Motor neuron (in vitro differentiated cells): ENCODE data around the gene ABCC5. TPM values are rescaled to one million over a fixed set of nuclear protein-coding genes. Genes with fewer than 3 reads are reported as not detected.

Experiments used
- ATAC-seq, 8 experiments: fragments of 200-7000 bp; cut with Tn5 transposase; replicated peaks in 6 of 8; 2 replicates each; pipeline ENCODE4 v1.8.0; 2021; ENCODE audit warnings: mild to moderate bottlenecking in 8 of 8, moderate library complexity in 8 of 8
- H3K27ac ChIP-seq, 2 donors: fragments of 250-450 bp; sonication (Bioruptor Pico); 2 replicates each; pipeline ENCODE4 v1.9.0; 2021; ENCODE audit warnings: antibody characterized with exemption in 2 of 2, mild to moderate bottlenecking in 2 of 2, moderate library complexity in 1 of 2
- H3K4me1 ChIP-seq, 2 donors: fragments of 250-450 bp; sonication (Bioruptor Pico); replicated peaks in 1 of 2; 2 replicates each; pipeline ENCODE4 v1.6.1; 2021; ENCODE audit warnings: antibody characterized with exemption in 2 of 2, mild to moderate bottlenecking in 2 of 2, moderate library complexity in 1 of 2
- H3K4me3 ChIP-seq, 5 donors: fragments of 250-450 bp; sonication (Bioruptor Pico); 2 replicates each; pipeline ENCODE4 v1.9.0; 2021; ENCODE audit warnings: antibody characterized with exemption in 5 of 5, mild to moderate bottlenecking in 5 of 5, moderate library complexity in 4 of 5
- WGBS, 10 experiments: fragments of 450-650 bp; shearing (Covaris generic); methylation state at CpG; one replicate each; pipeline ENCODE4 v1.0.0; 2022; 5-methylcytosine and 5-hydroxymethylcytosine counted together
- in situ Hi-C, 9 experiments: fragments of 400-800 bp; cut with MboI; loops; one replicate each; pipeline ENCODE4 v1.15.0; 2021; ENCODE audit warnings: low sequenced_read_pairs in 9 of 9, low pct_unique_long_range_greater_than_20kb in 2 of 9; ENCODE audit not compliant: unreplicated experiment in 9 of 9
- total RNA-seq, 8 experiments: library from RNA; unstranded; fragments of 300-600 nt; gene quantifications; 2 replicates each; pipeline versions ENCODE4 v1.2.3 to v1.2.4, GENCODE V29; 2022

Gene ABCC5
- total RNA-seq, 8 experiments from 2014 or later = 25.7 to 93.7 (median 36.4) TPM

- no peak overlapping the region for H3K27ac ChIP-seq
- H3K4me1 ChIP-seq = no peaks in the 10 kb centered on the region
- WGBS, 10 experiments = 92 to 100% (median 96%) methylated on average over 1 to 7 of the region's 7 CpGs; no CpG with 5 or more reads in 3 of the 10 experiments
- H3K4me3 ChIP-seq = no peak overlapping the region
- ATAC-seq = no peak
- in situ Hi-C loops = loop anchor here in 3 of 9 experiments (25.0 kb wide), 3 partner anchors 187 to 362 kb away; partner anchors contain the start of genes CAMK2N2 (in 1 of the 3), ECE2 (in 1 of the 3) and PSMD2 (in 1 of the 3)
These were observed 92.7 kb downstream of the ABCC5 start for GRCh38 chr3:183924956-183925355.

- Histone ChIP-seq H3K4me1 (no peaks in the 10 kb centered on the region), H3K27ac (no peak overlapping the region), H3K4me3 (no peak overlapping the region)
- no peak for ATAC-seq
- in situ Hi-C loops = loop anchor here in 3 of 9 experiments (25.0 kb wide), 3 partner anchors 188 to 363 kb away; partner anchors contain the start of genes CAMK2N2 (in 1 of the 3), ECE2 (in 1 of the 3) and PSMD2 (in 1 of the 3)
- 69 to 100% (median 90%) methylated on average over 1 to 3 of the region's 3 CpGs; no CpG with 5 or more reads in 4 of the 10 experiments for WGBS, 10 experiments
These were observed 93.1 kb downstream of the ABCC5 start for GRCh38 chr3:183924543-183924942.

- no peak overlapping the region for H3K27ac ChIP-seq
- 86 to 100% (median 94%) methylated on average over 1 to 4 of the region's 4 CpGs; no CpG with 5 or more reads in 5 of the 10 experiments for WGBS, 10 experiments
- ATAC-seq = no peak
- no peak overlapping the region for H3K4me3 ChIP-seq
- in situ Hi-C loops = loop anchor here in 3 of 9 experiments (25.0 kb wide), 3 partner anchors 190 to 365 kb away; partner anchors contain the start of genes CAMK2N2 (in 1 of the 3), ECE2 (in 1 of the 3) and PSMD2 (in 1 of the 3)
- no peaks in the 10 kb centered on the region for H3K4me1 ChIP-seq
These were observed 95.3 kb downstream of the ABCC5 start for GRCh38 chr3:183922421-183922820.

- no peaks in the 10 kb centered on the region for H3K4me1 ChIP-seq
- 14 to 100% (median 93%) methylated on average over 1 to 14 of the region's 15 CpGs; no CpG with 5 or more reads in 1 of the 10 experiments for WGBS, 10 experiments
- in situ Hi-C loops = loop anchor here in 3 of 9 experiments (25.0 kb wide), 3 partner anchors 191 to 366 kb away; partner anchors contain the start of genes CAMK2N2 (in 1 of the 3), ECE2 (in 1 of the 3) and PSMD2 (in 1 of the 3)
- no peak overlapping the region for H3K4me3 ChIP-seq
- no peak for ATAC-seq
- H3K27ac ChIP-seq = no peak overlapping the region
These were observed 96.6 kb downstream of the ABCC5 start for GRCh38 chr3:183921096-183921495.

- in situ Hi-C loops = loop anchor here in 3 of 9 experiments (25.0 kb wide), 3 partner anchors 192 to 367 kb away; partner anchors contain the start of genes CAMK2N2 (in 1 of the 3), ECE2 (in 1 of the 3) and PSMD2 (in 1 of the 3)
- WGBS, 10 experiments = 86 to 100% (median 100%) methylated on average over 1 to 6 of the region's 14 CpGs; no CpG with 5 or more reads in 5 of the 10 experiments
These were observed 97.3 kb downstream of the ABCC5 start for GRCh38 chr3:183920416-183920815.

GRCh38 chr3:183918178-183918577 is 99.5 kb downstream of the ABCC5 start:
- in situ Hi-C loops = loop anchor here in 3 of 9 experiments (25.0 kb wide), 3 partner anchors 194 to 369 kb away; partner anchors contain the start of genes CAMK2N2 (in 1 of the 3), ECE2 (in 1 of the 3) and PSMD2 (in 1 of the 3)
- H3K27ac ChIP-seq = no peak overlapping the region

More at GRCh38 chr3:183920416-183920815, 97.3 kb downstream of the ABCC5 start:
- Histone ChIP-seq H3K4me3 (no peak overlapping the region), H3K27ac (no peak overlapping the region), H3K4me1 (no peaks in the 10 kb centered on the region)
- ATAC-seq = no peak

GRCh38 chr3:183917776-183918175 is 99.9 kb downstream of the ABCC5 start:
- 40 to 90% (median 60%) methylated on average over 1 to 3 of the region's 4 CpGs; no CpG with 5 or more reads in 5 of the 10 experiments for WGBS, 10 experiments
- ATAC-seq = no peak
- H3K27ac ChIP-seq = no peak overlapping the region
- H3K4me1 ChIP-seq = no peaks in the 10 kb centered on the region
- no peak overlapping the region for H3K4me3 ChIP-seq
- in situ Hi-C loops = loop anchor here in 3 of 9 experiments (25.0 kb wide), 3 partner anchors 195 to 370 kb away; partner anchors contain the start of genes CAMK2N2 (in 1 of the 3), ECE2 (in 1 of the 3) and PSMD2 (in 1 of the 3)

More at GRCh38 chr3:183918178-183918577, 99.5 kb downstream of the ABCC5 start:
- ATAC-seq = no peak
- Histone ChIP-seq H3K4me1 (no peaks in the 10 kb centered on the region), H3K4me3 (no peak overlapping the region)
- WGBS, 10 experiments = 38 to 100% (median 89%) methylated on average over 1 to 2 of the region's 2 CpGs; no CpG with 5 or more reads in 3 of the 10 experiments

GRCh38 chr3:183914856-183915255 is 102.8 kb downstream of the ABCC5 start:
- ATAC-seq = no peak
- in situ Hi-C loops = loop anchor here in 3 of 9 experiments (25.0 kb wide), 3 partner anchors 197 to 372 kb away; partner anchors contain the start of genes CAMK2N2 (in 1 of the 3), ECE2 (in 1 of the 3) and PSMD2 (in 1 of the 3)
- Histone ChIP-seq H3K4me1 (no peaks in the 10 kb centered on the region), H3K27ac (no peak overlapping the region), H3K4me3 (no peak overlapping the region)
- WGBS, 10 experiments = 0 to 100% (median 100%) methylated on average over 1 of the region's 5 CpGs; no CpG with 5 or more reads in 4 of the 10 experiments

- Histone ChIP-seq H3K4me1 (no peaks in the 10 kb centered on the region), H3K27ac (no peak overlapping the region), H3K4me3 (no peak overlapping the region)
- 80 to 95% (median 87%) methylated on average over 2 to 4 of the region's 9 CpGs; no CpG with 5 or more reads in 7 of the 10 experiments for WGBS, 10 experiments
- in situ Hi-C loops = loop anchor here in 3 of 9 experiments (25.0 kb wide), 3 partner anchors 199 to 374 kb away; partner anchors contain the start of genes CAMK2N2 (in 1 of the 3), ECE2 (in 1 of the 3) and PSMD2 (in 1 of the 3)
- no peak for ATAC-seq
These were observed 104.1 kb downstream of the ABCC5 start for GRCh38 chr3:183913580-183913920.

GRCh38 chr3:183912895-183913579 is 104.6 kb downstream of the ABCC5 start:
- in situ Hi-C loops = loop anchor here in 3 of 9 experiments (25.0 kb wide), 3 partner anchors 199 to 374 kb away; partner anchors contain the start of genes CAMK2N2 (in 1 of the 3), ECE2 (in 1 of the 3) and PSMD2 (in 1 of the 3)
- peak in 1 of 8 experiments; percentile 21 for ATAC-seq
- 20 to 100% (median 86%) methylated on average over 1 to 8 of the region's 10 CpGs; no CpG with 5 or more reads in 2 of the 10 experiments for WGBS, 10 experiments

GRCh38 chr3:183911763-183912506 is 105.7 kb downstream of the ABCC5 start:
- ATAC-seq = no peak
- H3K27ac ChIP-seq = no peak overlapping the region
- in situ Hi-C loops = loop anchor here in 3 of 9 experiments (25.0 kb wide), 3 partner anchors 200 to 375 kb away; partner anchors contain the start of genes CAMK2N2 (in 1 of the 3), ECE2 (in 1 of the 3) and PSMD2 (in 1 of the 3)
- 40 to 96% (median 87%) methylated on average over 4 to 6 of the region's 8 CpGs for WGBS, 10 experiments
- H3K4me1 ChIP-seq = no peaks in the 10 kb centered on the region
- no peak overlapping the region for H3K4me3 ChIP-seq

More at GRCh38 chr3:183912895-183913579, 104.6 kb downstream of the ABCC5 start:
- no peak overlapping the region for H3K27ac ChIP-seq
- no peaks in the 10 kb centered on the region for H3K4me1 ChIP-seq
- no peak overlapping the region for H3K4me3 ChIP-seq

- 60 to 100% (median 67%) methylated on average over 1 to 3 of the region's 6 CpGs; no CpG with 5 or more reads in 7 of the 10 experiments for WGBS, 10 experiments
- Histone ChIP-seq H3K27ac (no peak overlapping the region), H3K4me1 (no peaks in the 10 kb centered on the region), H3K4me3 (no peak overlapping the region)
- in situ Hi-C loops = loop anchor here in 3 of 9 experiments (25.0 kb wide), 3 partner anchors 201 to 376 kb away; partner anchors contain the start of genes CAMK2N2 (in 1 of the 3), ECE2 (in 1 of the 3) and PSMD2 (in 1 of the 3)
- ATAC-seq = peak in 2 of 8 experiments; percentile 19 to 32
These were observed 106.6 kb downstream of the ABCC5 start for GRCh38 chr3:183911087-183911486.
